ENCODE measurements around the gene ZMPSTE24.

- TF ChIP-seq RNF2 (IDR thresholded peaks at IDR 0.05; ENCODE audit: borderline replicate concordance, low read depth) (no peak), CEBPB (IDR thresholded peaks at IDR 0.05) (no peak)
- TF ChIP-seq, protein P1, sequence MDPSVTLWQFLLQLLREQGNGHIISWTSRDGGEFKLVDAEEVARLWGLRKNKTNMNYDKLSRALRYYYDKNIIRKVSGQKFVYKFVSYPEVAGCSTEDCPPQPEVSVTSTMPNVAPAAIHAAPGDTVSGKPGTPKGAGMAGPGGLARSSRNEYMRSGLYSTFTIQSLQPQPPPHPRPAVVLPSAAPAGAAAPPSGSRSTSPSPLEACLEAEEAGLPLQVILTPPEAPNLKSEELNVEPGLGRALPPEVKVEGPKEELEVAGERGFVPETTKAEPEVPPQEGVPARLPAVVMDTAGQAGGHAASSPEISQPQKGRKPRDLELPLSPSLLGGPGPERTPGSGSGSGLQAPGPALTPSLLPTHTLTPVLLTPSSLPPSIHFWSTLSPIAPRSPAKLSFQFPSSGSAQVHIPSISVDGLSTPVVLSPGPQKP (IDR thresholded peaks at IDR 0.05; ENCODE audit: low read depth, low read length): no peak
Measured at GRCh38 chr1:40337443-40337842, 79.4 kb downstream of the ZMPSTE24 start.

All from A549 (cell line).